HCT116 (cell line): ENCODE results near the gene GRK5. TPM values are rescaled to one million over a fixed set of nuclear protein-coding genes. Genes with fewer than 3 reads are reported as not detected.

Source experiments
- ATAC-seq: fragments of 200-7000 bp; cut with Tn5 transposase; 2 replicates; pipeline ENCODE4 v1.9.1; 2020; ENCODE audit warnings: mild to moderate bottlenecking, moderate library complexity
- BruUV-seq: library from RNA; stranded (reverse); fragments of 400-500 nt; replicated peaks from 2 replicates; lab custom pipeline; 2021; lab: Mats Ljungman, UMichigan
- CTCF ChIA-PET: fragments of 300-600 bp; sonication (Branson Sonifier 250); formaldehyde crosslinking; loops from one replicate; lab custom pipeline; 2021; ENCODE audit warnings: antibody characterized with exemption; lab: Charles Lee
- POLR2A ChIA-PET: fragments of 300-600, 350-600 bp; sonication (Branson Sonifier 250); formaldehyde crosslinking; loops from one replicate; lab custom pipeline; 2021; ENCODE audit warnings: antibody characterized with exemption; lab: Charles Lee
- RAD21 ChIA-PET, 2 experiments: fragments of 300-600 bp; sonication (Branson Sonifier 250); formaldehyde crosslinking; loops; one replicate each; lab custom pipeline; 2023; ENCODE audit warnings: low total read pairs in 2 of 2; ENCODE audit not compliant: uncharacterized antibody in 2 of 2, unreplicated experiment in 2 of 2, low non-redundant PET in 1 of 2; lab: Charles Lee
- DNase-seq: peaks from one replicate; pipeline ENCODE4 v3.0.0-alpha.2; 2010; ENCODE audit warnings: low read depth, low spot score
- H2AFZ ChIP-seq: fragments of 200-600 bp; shearing (Covaris generic), sonication (generic); 2 replicates; pipeline ENCODE4 v1.6.1; 2017; ENCODE audit warnings: low read depth, mixed run types, mixed read lengths, antibody characterized with exemption, low read length; ENCODE audit not compliant: poor library complexity, severe bottlenecking
- H3K27ac ChIP-seq: 2 replicates; pipeline ENCODE4 v1.5.1; 2012; ENCODE audit warnings: low read depth, low read length
- H3K27me3 ChIP-seq: fragments of 200-600 bp; sonication (generic); 2 replicates; pipeline ENCODE4 v1.6.1; 2016; ENCODE audit warnings: mixed run types, low read length, mixed read lengths; ENCODE audit not compliant: insufficient read depth
- H3K36me3 ChIP-seq, 2 experiments: fragments of 200-500 bp in 1 of 2; fragments of 200-600 bp in 1 of 2; sonication (Bioruptor generic) in 1 of 2; sonication (generic) in 1 of 2; 2 replicates each; pipeline versions ENCODE4 v1.5.1 to v1.6.1; 2014 to 2016; ENCODE audit warnings: low read length in 2 of 2, inconsistent platforms in 1 of 2, mixed read lengths in 1 of 2, mixed run types in 1 of 2; ENCODE audit not compliant: insufficient read depth in 2 of 2, control insufficient read depth in 1 of 2
- H3K4me1 ChIP-seq, 2 experiments: fragments of 200-600 bp in 1 of 2; sonication (generic) in 1 of 2; 2 replicates each; pipeline versions ENCODE4 v1.5.1 to v1.6.1; 2012 to 2017; ENCODE audit warnings: low read length in 2 of 2, inconsistent platforms in 1 of 2, mild to moderate bottlenecking in 1 of 2, mixed read lengths in 1 of 2, mixed run types in 1 of 2, moderate library complexity in 1 of 2; ENCODE audit not compliant: insufficient read depth in 2 of 2, control insufficient read depth in 1 of 2
- H3K4me2 ChIP-seq: fragments of 200-600 bp; sonication (generic); 2 replicates; pipeline ENCODE4 v1.6.1; 2017; ENCODE audit warnings: mixed run types, low read length, mixed read lengths
- H3K4me3 ChIP-seq, 2 experiments: fragments of 200-600 bp in 1 of 2; sonication (generic) in 1 of 2; replicated peaks in 1 of 2; 2 replicates each; pipeline ENCODE4 v1.5.1; 2011 to 2016; ENCODE audit warnings: low read length in 2 of 2, control low read depth in 1 of 2, low read depth in 1 of 2, mild to moderate bottlenecking in 1 of 2, mixed read lengths in 1 of 2, mixed run types in 1 of 2
- H3K79me2 ChIP-seq: fragments of 200-600 bp; sonication (generic); 2 replicates; pipeline ENCODE4 v1.6.1; 2017; ENCODE audit warnings: mild to moderate bottlenecking, mixed run types, low read length, moderate library complexity, mixed read lengths; ENCODE audit not compliant: insufficient read depth
- H3K9ac ChIP-seq: fragments of 200-600 bp; sonication (generic); 2 replicates; pipeline ENCODE4 v1.6.1; 2016; ENCODE audit warnings: low read length, mixed read lengths
- H3K9me2 ChIP-seq: fragments of 200-600 bp; sonication (generic), shearing (Covaris generic); 2 replicates; pipeline ENCODE4 v1.6.1; 2017; ENCODE audit warnings: mixed run types, mild to moderate bottlenecking, moderate library complexity; ENCODE audit not compliant: insufficient read depth
- H3K9me3 ChIP-seq, 2 experiments: fragments of 200-500 bp in 1 of 2; fragments of 200-600 bp in 1 of 2; sonication (Bioruptor generic) in 1 of 2; sonication (generic) in 1 of 2; 2 replicates each; pipeline ENCODE4 v1.6.1; 2014 to 2017; ENCODE audit warnings: low read length in 2 of 2, mixed read lengths in 2 of 2, inconsistent platforms in 1 of 2, low read depth in 1 of 2, mild to moderate bottlenecking in 1 of 2, mixed run types in 1 of 2, moderate library complexity in 1 of 2; ENCODE audit not compliant: control insufficient read depth in 1 of 2, insufficient read depth in 1 of 2
- H4K20me1 ChIP-seq: fragments of 200-600 bp; sonication (generic), shearing (Covaris generic); 2 replicates; pipeline ENCODE4 v1.6.1; 2017; ENCODE audit warnings: mixed run types, mild to moderate bottlenecking, moderate library complexity; ENCODE audit not compliant: insufficient read depth
- CEBPB ChIP-seq: IDR thresholded peaks from 2 replicates; pipeline ENCODE4 v1.6.1; 2012; ENCODE audit warnings: low read depth
- EGR1 ChIP-seq: IDR thresholded peaks from 2 replicates; pipeline ENCODE4 v1.6.1; 2012; ENCODE audit warnings: low read depth
- ELF1 ChIP-seq: IDR thresholded peaks from 2 replicates; pipeline ENCODE4 v1.6.1; 2012; ENCODE audit warnings: low read depth, borderline replicate concordance
- EZH2phosphoT487 ChIP-seq: fragments of 200-600 bp; IDR thresholded peaks from 2 replicates; pipeline ENCODE4 v1.6.1; 2018; ENCODE audit warnings: antibody characterized with exemption, borderline replicate concordance
- FOSL1 ChIP-seq: IDR thresholded peaks from 2 replicates; pipeline ENCODE4 v1.6.1; 2012; ENCODE audit warnings: low read depth
- JUND ChIP-seq: IDR thresholded peaks from 2 replicates; pipeline ENCODE4 v1.6.1; 2012
- POLR2A ChIP-seq: IDR thresholded peaks from 2 replicates; pipeline ENCODE4 v1.7.0; 2011; ENCODE audit warnings: borderline replicate concordance; ENCODE audit not compliant: insufficient read depth, insufficient read length; ENCODE audit errors: extremely low read depth
- RAD21 ChIP-seq: IDR thresholded peaks from 2 replicates; pipeline ENCODE4 v1.6.1; 2012; ENCODE audit warnings: low read depth, mild to moderate bottlenecking
- SIN3A ChIP-seq: IDR thresholded peaks from 2 replicates; pipeline ENCODE4 v1.6.1; 2012; ENCODE audit warnings: low read depth
- SP1 ChIP-seq: IDR thresholded peaks from 2 replicates; pipeline ENCODE4 v1.6.1; 2012; ENCODE audit warnings: low read depth
- ZFX ChIP-seq: fragments of 450-650 bp; IDR thresholded peaks from 2 replicates; pipeline ENCODE4 v1.6.1; 2017
- ZNF274 ChIP-seq: fragments of 200-500 bp; sonication (Bioruptor generic); IDR thresholded peaks from 2 replicates; pipeline ENCODE4 v1.6.1; 2014; ENCODE audit warnings: mild to moderate bottlenecking, low read depth, low read length, inconsistent platforms
- intact Hi-C: fragments of 100-400 bp; cut with micrococcal nuclease; formaldehyde crosslinking; loops from 2 replicates; pipeline ENCODE4 v1.10.0; 2022
- total RNA-seq: library from RNA; stranded (reverse); gene quantifications from one replicate; pipeline ENCODE4 v1.2.1, GENCODE V29; 2021; ENCODE audit not compliant: unreplicated experiment
- TF ChIP-seq, protein P1 (sequence below): IDR thresholded peaks from 2 replicates; pipeline ENCODE4 v1.6.1; 2012
- TF ChIP-seq, protein P2 (sequence below): IDR thresholded peaks from 2 replicates; pipeline ENCODE4 v1.6.1; 2012
- TF ChIP-seq, protein P3 (sequence below): IDR thresholded peaks from 2 replicates; pipeline ENCODE4 v1.6.1; 2011; ENCODE audit warnings: mild to moderate bottlenecking, low read length, moderate library complexity; ENCODE audit not compliant: insufficient replicate concordance; ENCODE audit errors: extremely low read depth
- TF ChIP-seq, protein P4 (sequence below), 3 experiments: fragments of 200-600 bp in 1 of 3; sonication (generic) in 1 of 3; IDR thresholded peaks in 2 of 3; conservative IDR thresholded peaks in 1 of 3; 2 replicates each; pipeline ENCODE4 v1.5.1; 2012 to 2017; ENCODE audit warnings: low read depth in 2 of 3, low read length in 2 of 3, antibody characterized with exemption in 1 of 3, borderline replicate concordance in 1 of 3, control low read depth in 1 of 3, mild to moderate bottlenecking in 1 of 3, mixed read lengths in 1 of 3, mixed run types in 1 of 3, moderate library complexity in 1 of 3; ENCODE audit not compliant: insufficient read depth in 1 of 3

The GRK5 gene
- total RNA-seq, 1 experiment from 2014 or later: 7.3 TPM

DNA sequence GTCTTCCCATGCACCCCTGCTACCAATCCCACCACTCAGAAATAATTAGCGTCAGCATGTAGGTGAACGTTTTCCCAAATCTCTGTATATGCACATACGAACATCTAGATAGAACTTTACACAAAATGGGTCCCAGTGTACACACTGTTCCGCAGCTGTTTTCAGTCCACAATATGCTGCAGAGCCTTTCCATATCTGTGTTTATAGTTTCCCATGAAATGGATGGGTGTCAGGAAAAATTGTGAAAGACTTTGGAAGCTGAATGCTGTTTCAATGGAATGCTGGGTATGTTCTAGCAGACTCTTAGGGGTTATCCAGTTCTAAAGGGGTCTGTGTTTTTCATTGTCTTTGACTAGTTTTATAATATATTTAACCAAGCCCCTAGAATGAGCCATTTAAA is 13.8 kb downstream of the GRK5 start:
- no peaks in the 10 kb centered on the region for H3K9me3 ChIP-seq
- BruUV-seq: no TSS peak
- ATAC-seq (no peak), DNase-seq (no peak)
- ChIA-PET RAD21 (interaction anchor here in 1 of 2 experiments (0.7 kb wide), 1 partner anchor 168 kb away, joined by 3 read pairs; no protein-coding TSS in a partner anchor), POLR2A (interaction anchor here (1.0 kb wide), 1 partner anchor 14 kb away, joined by 3 read pairs; the partner anchor contains the start of gene GRK5), CTCF (interaction anchor here (0.7 to 1.2 kb wide), 2 partner anchors 12 to 22 kb away, joined by 3 to 4 read pairs; no protein-coding TSS in a partner anchor)
- peaks cover 0 to 6% of the 10 kb centered on the region in 2 experiments; a peak in 1 of 4 replicates for H3K4me1 ChIP-seq
- H4K20me1 ChIP-seq: no peaks in the 10 kb centered on the region
- no peak overlapping the region for H3K9ac ChIP-seq
- H3K27me3 ChIP-seq: no peaks in the 10 kb centered on the region
- H2AFZ ChIP-seq: no peak overlapping the region
- H3K9me2 ChIP-seq: no peaks in the 10 kb centered on the region
- no peaks in the 10 kb centered on the region for H3K79me2 ChIP-seq
- H3K4me2 ChIP-seq: no peak overlapping the region
- H3K27ac ChIP-seq: no peak overlapping the region
- intact Hi-C loops: no loop called here
- H3K4me3 ChIP-seq: no peak overlapping the region
- TF ChIP-seq ELF1: no peak
- no peak for TF ChIP-seq CEBPB
- TF ChIP-seq, protein P1, sequence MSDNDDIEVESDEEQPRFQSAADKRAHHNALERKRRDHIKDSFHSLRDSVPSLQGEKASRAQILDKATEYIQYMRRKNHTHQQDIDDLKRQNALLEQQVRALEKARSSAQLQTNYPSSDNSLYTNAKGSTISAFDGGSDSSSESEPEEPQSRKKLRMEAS: no peak
- TF ChIP-seq EGR1: no peak
- no peak for TF ChIP-seq ZFX
- TF ChIP-seq, protein P2, sequence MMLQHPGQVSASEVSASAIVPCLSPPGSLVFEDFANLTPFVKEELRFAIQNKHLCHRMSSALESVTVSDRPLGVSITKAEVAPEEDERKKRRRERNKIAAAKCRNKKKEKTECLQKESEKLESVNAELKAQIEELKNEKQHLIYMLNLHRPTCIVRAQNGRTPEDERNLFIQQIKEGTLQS: no peak
- TF ChIP-seq EZH2phosphoT487: no peak
- no peak for TF ChIP-seq SIN3A
- TF ChIP-seq POLR2A: no peak
- TF ChIP-seq SP1: no peak
- no peak for TF ChIP-seq RAD21
- TF ChIP-seq, protein P3, sequence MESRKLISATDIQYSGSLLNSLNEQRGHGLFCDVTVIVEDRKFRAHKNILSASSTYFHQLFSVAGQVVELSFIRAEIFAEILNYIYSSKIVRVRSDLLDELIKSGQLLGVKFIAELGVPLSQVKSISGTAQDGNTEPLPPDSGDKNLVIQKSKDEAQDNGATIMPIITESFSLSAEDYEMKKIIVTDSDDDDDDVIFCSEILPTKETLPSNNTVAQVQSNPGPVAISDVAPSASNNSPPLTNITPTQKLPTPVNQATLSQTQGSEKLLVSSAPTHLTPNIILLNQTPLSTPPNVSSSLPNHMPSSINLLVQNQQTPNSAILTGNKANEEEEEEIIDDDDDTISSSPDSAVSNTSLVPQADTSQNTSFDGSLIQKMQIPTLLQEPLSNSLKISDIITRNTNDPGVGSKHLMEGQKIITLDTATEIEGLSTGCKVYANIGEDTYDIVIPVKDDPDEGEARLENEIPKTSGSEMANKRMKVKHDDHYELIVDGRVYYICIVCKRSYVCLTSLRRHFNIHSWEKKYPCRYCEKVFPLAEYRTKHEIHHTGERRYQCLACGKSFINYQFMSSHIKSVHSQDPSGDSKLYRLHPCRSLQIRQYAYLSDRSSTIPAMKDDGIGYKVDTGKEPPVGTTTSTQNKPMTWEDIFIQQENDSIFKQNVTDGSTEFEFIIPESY: no peak
- TF ChIP-seq FOSL1: no peak
- no peak for TF ChIP-seq ZNF274
- TF ChIP-seq, protein P4, sequence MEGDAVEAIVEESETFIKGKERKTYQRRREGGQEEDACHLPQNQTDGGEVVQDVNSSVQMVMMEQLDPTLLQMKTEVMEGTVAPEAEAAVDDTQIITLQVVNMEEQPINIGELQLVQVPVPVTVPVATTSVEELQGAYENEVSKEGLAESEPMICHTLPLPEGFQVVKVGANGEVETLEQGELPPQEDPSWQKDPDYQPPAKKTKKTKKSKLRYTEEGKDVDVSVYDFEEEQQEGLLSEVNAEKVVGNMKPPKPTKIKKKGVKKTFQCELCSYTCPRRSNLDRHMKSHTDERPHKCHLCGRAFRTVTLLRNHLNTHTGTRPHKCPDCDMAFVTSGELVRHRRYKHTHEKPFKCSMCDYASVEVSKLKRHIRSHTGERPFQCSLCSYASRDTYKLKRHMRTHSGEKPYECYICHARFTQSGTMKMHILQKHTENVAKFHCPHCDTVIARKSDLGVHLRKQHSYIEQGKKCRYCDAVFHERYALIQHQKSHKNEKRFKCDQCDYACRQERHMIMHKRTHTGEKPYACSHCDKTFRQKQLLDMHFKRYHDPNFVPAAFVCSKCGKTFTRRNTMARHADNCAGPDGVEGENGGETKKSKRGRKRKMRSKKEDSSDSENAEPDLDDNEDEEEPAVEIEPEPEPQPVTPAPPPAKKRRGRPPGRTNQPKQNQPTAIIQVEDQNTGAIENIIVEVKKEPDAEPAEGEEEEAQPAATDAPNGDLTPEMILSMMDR (IDR thresholded peaks at IDR 0.05 in 2 of 3, conservative IDR thresholded peaks at IDR 0.05 in 1 of 3; ENCODE audit: borderline replicate concordance in 1 of 3, insufficient read depth in 1 of 3, low read depth in 2 of 3, low read length in 2 of 3): no peak
- no peak for TF ChIP-seq JUND
- no peaks in the 10 kb centered on the region for H3K36me3 ChIP-seq
